MM.1S (cell line): Measurements from ENCODE around the gene STARD9.

Experiments
- DNase-seq: peaks from one replicate; pipeline ENCODE4 v3.0.0-alpha.2; 2015
- H2AFZ ChIP-seq: fragments of 300-600 bp; sonication (generic); 2 replicates; pipeline ENCODE4 v1.6.0; 2016; ENCODE audit warnings: antibody characterized with exemption, low read length
- H3F3A ChIP-seq: fragments of 300-600 bp; sonication (generic); 2 replicates; pipeline ENCODE4 v1.6.1; 2016; ENCODE audit warnings: mild to moderate bottlenecking, antibody characterized with exemption, low read length, moderate library complexity, mixed read lengths; ENCODE audit not compliant: insufficient read depth
- H3K27ac ChIP-seq: fragments of 300-600 bp; sonication (generic); 2 replicates; pipeline ENCODE4 v1.5.1; 2016; ENCODE audit warnings: mild to moderate bottlenecking, low read length
- H3K27me3 ChIP-seq: fragments of 300-600 bp; sonication (generic); replicated peaks from 2 replicates; pipeline ENCODE4 v1.6.0; 2016; ENCODE audit warnings: low read length; ENCODE audit not compliant: insufficient read depth
- H3K36me3 ChIP-seq: fragments of 300-600 bp; sonication (generic); replicated peaks from 2 replicates; pipeline ENCODE4 v1.6.1; 2016; ENCODE audit warnings: mild to moderate bottlenecking, low read length, mixed read lengths; ENCODE audit not compliant: insufficient read depth
- H3K4me1 ChIP-seq: fragments of 300-600 bp; sonication (generic); 2 replicates; pipeline ENCODE4 v1.6.1; 2016; ENCODE audit warnings: low read length, mixed read lengths
- H3K4me2 ChIP-seq: fragments of 300-600 bp; sonication (generic); 2 replicates; pipeline ENCODE4 v1.6.0; 2016; ENCODE audit warnings: low read depth, low read length
- H3K4me3 ChIP-seq: fragments of 300-600 bp; sonication (generic); 2 replicates; pipeline ENCODE4 v1.5.1; 2016; ENCODE audit warnings: low read length, mixed read lengths
- H3K79me2 ChIP-seq: fragments of 300-600 bp; sonication (generic); 2 replicates; pipeline ENCODE4 v1.6.1; 2016; ENCODE audit warnings: mixed run types, low read length, mixed read lengths
- H3K9ac ChIP-seq: fragments of 300-600 bp; sonication (generic); 2 replicates; pipeline ENCODE4 v1.6.1; 2016; ENCODE audit warnings: low read length, mixed read lengths
- H3K9me2 ChIP-seq: fragments of 300-600 bp; sonication (generic); replicated peaks from 2 replicates; pipeline ENCODE4 v1.6.1; 2016; ENCODE audit warnings: mild to moderate bottlenecking, low read length, mixed read lengths; ENCODE audit not compliant: insufficient read depth
- H3K9me3 ChIP-seq: fragments of 300-600 bp; sonication (generic); replicated peaks from 2 replicates; pipeline ENCODE4 v1.6.1; 2016; ENCODE audit warnings: mild to moderate bottlenecking, low read length, mixed read lengths; ENCODE audit not compliant: insufficient read depth
- H4K20me1 ChIP-seq: fragments of 300-600 bp; sonication (generic); 2 replicates; pipeline ENCODE4 v1.6.1; 2016; ENCODE audit warnings: mild to moderate bottlenecking, low read length, moderate library complexity, mixed read lengths; ENCODE audit not compliant: insufficient read depth
- CTCF ChIP-seq: fragments of 300-600 bp; sonication (generic); IDR thresholded peaks from 2 replicates; pipeline ENCODE4 v1.5.1; 2016; ENCODE audit warnings: antibody characterized with exemption, low read length, mixed read lengths
- EZH2 ChIP-seq: fragments of 300-600 bp; sonication (generic); optimal IDR thresholded peaks from 2 replicates; pipeline ENCODE3; 2017; ENCODE audit warnings: low read depth, mild to moderate bottlenecking, antibody characterized with exemption, low read length, mixed read lengths
- EZH2phosphoT487 ChIP-seq: fragments of 300-600 bp; sonication (generic); IDR thresholded peaks from 2 replicates; pipeline ENCODE4 v1.6.1; 2018; ENCODE audit warnings: antibody characterized with exemption, low read length

The STARD9 gene

GRCh38 chr15:42704492-42704926, 129.1 kb downstream of the STARD9 start:
- peak; percentile 32 for DNase-seq
- H3F3A ChIP-seq, result no peaks in the 10 kb centered on the region
- H3K4me2 ChIP-seq, result no peak overlapping the region
- no peaks in the 10 kb centered on the region for H3K27me3 ChIP-seq
- no peaks in the 10 kb centered on the region for H3K36me3 ChIP-seq
- H3K79me2 ChIP-seq, result no peaks in the 10 kb centered on the region
- H3K9me2 ChIP-seq, result no peaks in the 10 kb centered on the region
- no peaks in the 10 kb centered on the region for H3K4me1 ChIP-seq
- H2AFZ ChIP-seq, result no peak overlapping the region
- H3K9me3 ChIP-seq, result no peaks in the 10 kb centered on the region
- H3K4me3 ChIP-seq, result no peak overlapping the region
- no peak overlapping the region for H3K27ac ChIP-seq
- TF ChIP-seq CTCF, result peak; percentile 71
- TF ChIP-seq EZH2phosphoT487, result no peak
- TF ChIP-seq EZH2, result no peak
- H4K20me1 ChIP-seq, result no peaks in the 10 kb centered on the region
- no peak overlapping the region for H3K9ac ChIP-seq

DNA sequence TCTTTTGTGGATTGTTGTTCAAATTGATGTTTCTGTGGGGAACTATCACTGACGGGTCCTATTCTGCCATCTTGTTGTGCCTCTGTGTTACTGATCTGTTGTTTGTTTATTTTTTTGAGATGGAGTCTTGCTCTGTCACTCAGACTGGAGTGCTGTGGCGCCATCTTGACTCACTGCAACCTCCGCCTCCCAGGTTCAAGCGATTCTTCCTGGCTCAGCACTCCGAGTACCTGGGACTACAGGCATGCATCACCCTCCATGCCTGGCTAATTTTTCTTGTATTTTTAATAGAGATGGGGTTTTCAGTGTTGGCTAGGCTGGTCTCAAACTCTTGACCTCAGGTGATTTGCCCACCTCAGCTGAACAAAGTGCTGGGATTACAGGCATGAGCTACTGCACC, 129.9 kb downstream of the STARD9 start:
- H3K27ac ChIP-seq, result no peak overlapping the region
- H3K4me2 ChIP-seq, result no peak overlapping the region
- H3K27me3 ChIP-seq, result no peaks in the 10 kb centered on the region
- no peaks in the 10 kb centered on the region for H3F3A ChIP-seq
- H2AFZ ChIP-seq, result no peak overlapping the region
- H4K20me1 ChIP-seq, result no peaks in the 10 kb centered on the region
- no peak overlapping the region for H3K9ac ChIP-seq
- TF ChIP-seq EZH2 (no peak), CTCF (no peak), EZH2phosphoT487 (no peak)
- no peaks in the 10 kb centered on the region for H3K4me1 ChIP-seq
- H3K36me3 ChIP-seq, result no peaks in the 10 kb centered on the region
- no peak overlapping the region for H3K4me3 ChIP-seq
- no peaks in the 10 kb centered on the region for H3K9me2 ChIP-seq
- no peak for DNase-seq
- no peaks in the 10 kb centered on the region for H3K9me3 ChIP-seq
- H3K79me2 ChIP-seq, result no peaks in the 10 kb centered on the region

- Histone ChIP-seq H4K20me1 (no peaks in the 10 kb centered on the region), H3K4me1 (no peaks in the 10 kb centered on the region), H3K9me2 (no peaks in the 10 kb centered on the region), H3K9me3 (no peaks in the 10 kb centered on the region), H3K9ac (no peak overlapping the region), H3K36me3 (no peaks in the 10 kb centered on the region), H3F3A (no peaks in the 10 kb centered on the region), H3K27ac (no peak overlapping the region), H3K4me3 (no peak overlapping the region), H3K4me2 (no peak overlapping the region), H3K27me3 (no peaks in the 10 kb centered on the region), H3K79me2 (no peaks in the 10 kb centered on the region), H2AFZ (no peak overlapping the region)
- TF ChIP-seq EZH2 (no peak), EZH2phosphoT487 (no peak), CTCF (no peak)
- no peak for DNase-seq
These were observed 131.7 kb downstream of the STARD9 start for GRCh38 chr15:42707068-42707467.
